H9 (cell line): ENCODE measurements around the gene PRSS27. TPM values are rescaled to one million over a fixed set of nuclear protein-coding genes. Genes with fewer than 3 reads are reported as not detected.
"Not testable (repeated sequence)": the region's sequence is repeated elsewhere in the genome, so short reads cannot be mapped to it uniquely, and the experiment has no call there.

Experiments
- DNase-seq: peaks from one replicate; pipeline ENCODE4 v3.0.0-alpha.2; 2017
- H2AFZ ChIP-seq: one replicate; pipeline ENCODE4 v1.6.1; 2013; ENCODE audit warnings: mild to moderate bottlenecking, low read length, control low read depth, moderate library complexity
- H2AK5ac ChIP-seq: 2 replicates; pipeline ENCODE4 v1.6.1; 2013; ENCODE audit warnings: low read length, control low read depth, mixed read lengths; ENCODE audit not compliant: insufficient read length
- H2BK120ac ChIP-seq: one replicate; pipeline ENCODE4 v1.6.1; 2013; ENCODE audit warnings: low read depth, mild to moderate bottlenecking, low read length, control low read depth, inconsistent platforms; ENCODE audit not compliant: poor library complexity, severe bottlenecking
- H2BK12ac ChIP-seq: 2 replicates; pipeline ENCODE4 v1.6.1; 2013; ENCODE audit warnings: low read length, control low read depth, mixed read lengths, low read depth; ENCODE audit not compliant: insufficient read length
- H2BK15ac ChIP-seq: 2 replicates; pipeline ENCODE4 v1.6.1; 2013; ENCODE audit warnings: low read depth, low read length, control low read depth
- H2BK20ac ChIP-seq: one replicate; pipeline ENCODE4 v1.6.1; 2013; ENCODE audit warnings: low read depth, mild to moderate bottlenecking, low read length, control low read depth, inconsistent platforms; ENCODE audit not compliant: poor library complexity, severe bottlenecking
- H2BK5ac ChIP-seq: 2 replicates; pipeline ENCODE4 v1.6.1; 2013; ENCODE audit warnings: low read length, control low read depth, mixed read lengths; ENCODE audit not compliant: insufficient read length
- H3K14ac ChIP-seq: 2 replicates; pipeline ENCODE4 v1.6.1; 2013; ENCODE audit warnings: low read length, control low read depth; ENCODE audit not compliant: insufficient read depth
- H3K18ac ChIP-seq: 2 replicates; pipeline ENCODE4 v1.6.1; 2013; ENCODE audit warnings: low read depth, mild to moderate bottlenecking, mixed read lengths, low read length, control low read depth; ENCODE audit not compliant: insufficient read length
- H3K23ac ChIP-seq: 2 replicates; pipeline ENCODE4 v1.6.1; 2013; ENCODE audit warnings: low read length, control low read depth, mixed read lengths, low read depth; ENCODE audit not compliant: insufficient read length
- H3K23me2 ChIP-seq: 2 replicates; pipeline ENCODE4 v1.6.1; 2013; ENCODE audit warnings: low read depth, mild to moderate bottlenecking, mixed read lengths, low read length, control low read depth; ENCODE audit not compliant: insufficient read length, poor library complexity, severe bottlenecking
- H3K27ac ChIP-seq: 2 replicates; pipeline ENCODE4 v1.5.1; 2013; ENCODE audit warnings: low read length, control low read depth, mixed read lengths, low read depth; ENCODE audit not compliant: insufficient read length
- H3K27me3 ChIP-seq: 2 replicates; pipeline ENCODE4 v1.6.1; 2013; ENCODE audit warnings: low read length, control low read depth, inconsistent platforms; ENCODE audit not compliant: insufficient read depth
- H3K4ac ChIP-seq: 2 replicates; pipeline ENCODE4 v1.6.1; 2013; ENCODE audit warnings: low read depth, mild to moderate bottlenecking, control low read depth, inconsistent platforms, low read length, moderate library complexity
- H3K4me1 ChIP-seq: 2 replicates; pipeline ENCODE4 v1.6.1; 2013; ENCODE audit warnings: low read length, control low read depth, inconsistent platforms; ENCODE audit not compliant: insufficient read depth
- H3K4me2 ChIP-seq: 2 replicates; pipeline ENCODE4 v1.6.1; 2013; ENCODE audit warnings: low read length, control low read depth, mixed read lengths; ENCODE audit not compliant: insufficient read length, insufficient read depth
- H3K56ac ChIP-seq: 2 replicates; pipeline ENCODE4 v1.6.1; 2013; ENCODE audit warnings: low read depth, mild to moderate bottlenecking, mixed read lengths, low read length, control low read depth; ENCODE audit not compliant: insufficient read length
- H3K79me1 ChIP-seq: 2 replicates; pipeline ENCODE4 v1.6.1; 2013; ENCODE audit warnings: low read depth, mild to moderate bottlenecking, moderate library complexity, low read length, control low read depth, inconsistent platforms; ENCODE audit not compliant: insufficient read depth, poor library complexity, severe bottlenecking
- H3K79me2 ChIP-seq: 2 replicates; pipeline ENCODE4 v1.6.1; 2013; ENCODE audit warnings: low read length, control low read depth, inconsistent platforms; ENCODE audit not compliant: insufficient read depth
- H3K9ac ChIP-seq: 2 replicates; pipeline ENCODE4 v1.6.1; 2013; ENCODE audit warnings: low read length, control low read depth, mixed read lengths; ENCODE audit not compliant: insufficient read length; ENCODE audit errors: extremely low read depth
- H3K9me3 ChIP-seq: one replicate; pipeline ENCODE4 v1.6.1; 2013; ENCODE audit warnings: low read depth, low read length, inconsistent platforms; ENCODE audit not compliant: control insufficient read depth
- H3T11ph ChIP-seq: one replicate; pipeline ENCODE4 v1.6.1; 2013; ENCODE audit warnings: mild to moderate bottlenecking, low read length, control low read depth, inconsistent platforms
- H4K20me1 ChIP-seq: one replicate; pipeline ENCODE4 v1.6.1; 2013; ENCODE audit not compliant: control insufficient read depth, insufficient read length, insufficient read depth
- H4K5ac ChIP-seq: 2 replicates; pipeline ENCODE4 v1.6.1; 2013; ENCODE audit warnings: low read depth, mild to moderate bottlenecking, mixed read lengths, low read length, control low read depth; ENCODE audit not compliant: insufficient read length
- H4K8ac ChIP-seq: replicated peaks from 2 replicates; pipeline ENCODE4 v1.6.1; 2013; ENCODE audit warnings: low read length, control low read depth, mixed read lengths, low read depth; ENCODE audit not compliant: insufficient read length
- H4K91ac ChIP-seq: 2 replicates; pipeline ENCODE4 v1.6.1; 2013; ENCODE audit warnings: low read depth, mild to moderate bottlenecking, moderate library complexity, mixed read lengths, low read length, control low read depth; ENCODE audit not compliant: insufficient read length
- H3K27ac Mint-ChIP-seq, 3 experiments: 2 replicates in 2 of 3; 3 replicates in 1 of 3; pipeline ENCODE4 v1.8.0; 2020 to 2021; ENCODE audit warnings: mixed read lengths in 3 of 3, mild to moderate bottlenecking in 1 of 3, moderate library complexity in 1 of 3
- H3K27me3 Mint-ChIP-seq: 2 replicates; pipeline ENCODE4 v1.8.0; 2021; ENCODE audit warnings: low read depth, mild to moderate bottlenecking, moderate library complexity, mixed read lengths
- H3K36me3 Mint-ChIP-seq, 3 experiments: 2 replicates in 2 of 3; 3 replicates in 1 of 3; pipeline ENCODE4 v1.8.0; 2020 to 2021; ENCODE audit warnings: low read depth in 3 of 3, mixed read lengths in 3 of 3; ENCODE audit not compliant: insufficient read depth in 1 of 3
- H3K4me1 Mint-ChIP-seq, 2 experiments: 2 replicates each; pipeline ENCODE4 v1.8.0; 2020; ENCODE audit warnings: mixed read lengths in 2 of 2
- H3K4me3 Mint-ChIP-seq, 2 experiments: 2 replicates in 1 of 2; 3 replicates in 1 of 2; pipeline ENCODE4 v1.8.0; 2020 to 2021; ENCODE audit warnings: mild to moderate bottlenecking in 2 of 2, mixed read lengths in 2 of 2, moderate library complexity in 1 of 2
- H3K9me3 Mint-ChIP-seq, 2 experiments: 2 replicates in 1 of 2; 3 replicates in 1 of 2; pipeline ENCODE4 v1.8.0; 2020; ENCODE audit warnings: mild to moderate bottlenecking in 2 of 2, mixed read lengths in 2 of 2, moderate library complexity in 1 of 2
- WGBS: extraction: QIAGEN DNeasy Blood & Tissue Kit; methylation state at CpG from one replicate; pipeline ENCODE4 v1.1.7; 2013; ENCODE audit warnings: missing lambda C conversion rate, low lambda C conversion rate, mixed read lengths; ENCODE audit not compliant: insufficient read length; ENCODE audit errors: extremely low coverage; 5-methylcytosine and 5-hydroxymethylcytosine counted together
- total RNA-seq: library from RNA; stranded (reverse); gene quantifications from 2 replicates; pipeline ENCODE4 v1.2.1, GENCODE V29; 2021

The PRSS27 gene
- total RNA-seq, 1 experiment from 2014 or later = 5.0 TPM

GRCh38 chr16:2676937-2677336 is 43.1 kb downstream of the PRSS27 start:
- H3K27ac Mint-ChIP-seq = peak overlapping the region in 1 of 3 experiments; percentile 44; a peak in 1 of 7 replicates
- not testable (repeated sequence) for H2BK120ac ChIP-seq, H3K4me1 Mint-ChIP-seq, H3T11ph ChIP-seq, H4K8ac ChIP-seq, H3K9me3 ChIP-seq, H2AFZ ChIP-seq, H4K91ac ChIP-seq, H3K23ac ChIP-seq, H3K18ac ChIP-seq, H3K23me2 ChIP-seq, H3K14ac ChIP-seq, H2BK5ac ChIP-seq, H3K36me3 Mint-ChIP-seq, H4K5ac ChIP-seq, H2AK5ac ChIP-seq, H3K27me3 ChIP-seq, H3K9ac ChIP-seq, H4K20me1 ChIP-seq, H3K4ac ChIP-seq, H3K79me2 ChIP-seq, H2BK15ac ChIP-seq, H3K4me2 ChIP-seq, H3K56ac ChIP-seq, DNase-seq, H2BK12ac ChIP-seq, H3K27ac ChIP-seq, H3K79me1 ChIP-seq, H3K4me3 Mint-ChIP-seq, H3K9me3 Mint-ChIP-seq, H3K4me1 ChIP-seq, H3K27me3 Mint-ChIP-seq, H2BK20ac ChIP-seq
- WGBS = no CpG with 5 or more reads among the region's 3 CpGs
